Panc1 (cell line): Measurements from ENCODE around the gene FAM50A.

Source experiments
- POLR2AphosphoS5 ChIP-seq: IDR thresholded peaks from 2 replicates; pipeline ENCODE4 v1.6.1; 2012; ENCODE audit warnings: mild to moderate bottlenecking, low read depth, low read length, moderate library complexity
- SIN3A ChIP-seq: IDR thresholded peaks from 2 replicates; pipeline ENCODE4 v1.6.1; 2012; ENCODE audit warnings: low read depth, mild to moderate bottlenecking, low read length, moderate library complexity, borderline replicate concordance; ENCODE audit not compliant: insufficient read depth
- TCF7L2 ChIP-seq: IDR thresholded peaks from 2 replicates; pipeline ENCODE4 v1.6.1; 2011; ENCODE audit warnings: mild to moderate bottlenecking, low read depth, low read length, inconsistent platforms
- TF ChIP-seq, protein P1 (sequence below): fragments of 450-650 bp; IDR thresholded peaks from 2 replicates; pipeline ENCODE4 v1.5.1; 2017; ENCODE audit warnings: mild to moderate bottlenecking
- TF ChIP-seq, protein P2 (sequence below), 2 experiments: IDR thresholded peaks; 2 replicates each; pipeline ENCODE4 v1.6.1; 2011 to 2012; ENCODE audit warnings: low read depth in 2 of 2, control low read depth in 1 of 2, low read length in 1 of 2, mild to moderate bottlenecking in 1 of 2, moderate library complexity in 1 of 2; ENCODE audit not compliant: insufficient read depth in 1 of 2

DNA sequence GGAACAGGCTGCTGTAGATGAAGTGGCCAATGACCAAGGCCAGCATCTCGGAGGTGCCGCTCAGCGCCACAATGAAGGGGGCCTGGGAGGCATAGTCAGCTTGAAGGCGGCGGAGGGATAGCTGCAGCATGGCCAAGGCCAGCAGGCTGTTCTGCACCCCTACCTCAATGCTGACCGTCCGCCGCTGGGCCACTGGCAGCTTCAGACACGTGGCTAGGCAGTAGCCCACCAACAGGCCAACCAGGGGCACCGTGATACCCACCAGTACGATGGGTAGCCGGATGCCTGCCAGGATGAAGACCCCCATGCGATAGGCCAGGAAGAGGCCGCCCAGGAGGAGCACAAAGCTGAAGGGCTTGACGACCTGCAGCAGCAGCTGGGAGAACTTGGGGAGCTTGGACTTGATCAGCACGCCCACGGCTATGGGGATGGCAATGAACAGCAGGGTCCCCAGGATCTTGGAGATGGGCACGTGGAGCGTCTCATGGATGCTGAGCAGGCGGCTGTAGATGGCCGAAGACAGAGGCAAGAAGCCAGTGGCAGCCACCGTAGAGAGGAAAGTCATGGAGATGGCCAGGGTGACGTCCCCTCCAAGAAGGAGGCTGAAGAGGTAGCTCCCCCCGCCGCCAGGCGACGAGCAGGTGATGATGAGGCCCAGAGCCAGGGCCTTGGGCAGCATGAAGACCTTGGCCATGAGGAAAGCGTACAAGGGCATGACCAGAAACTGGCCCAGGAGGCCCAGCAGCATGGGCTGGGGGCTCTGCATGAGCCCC lies 43.8 kb downstream of the FAM50A start:
- TF ChIP-seq, protein P1, sequence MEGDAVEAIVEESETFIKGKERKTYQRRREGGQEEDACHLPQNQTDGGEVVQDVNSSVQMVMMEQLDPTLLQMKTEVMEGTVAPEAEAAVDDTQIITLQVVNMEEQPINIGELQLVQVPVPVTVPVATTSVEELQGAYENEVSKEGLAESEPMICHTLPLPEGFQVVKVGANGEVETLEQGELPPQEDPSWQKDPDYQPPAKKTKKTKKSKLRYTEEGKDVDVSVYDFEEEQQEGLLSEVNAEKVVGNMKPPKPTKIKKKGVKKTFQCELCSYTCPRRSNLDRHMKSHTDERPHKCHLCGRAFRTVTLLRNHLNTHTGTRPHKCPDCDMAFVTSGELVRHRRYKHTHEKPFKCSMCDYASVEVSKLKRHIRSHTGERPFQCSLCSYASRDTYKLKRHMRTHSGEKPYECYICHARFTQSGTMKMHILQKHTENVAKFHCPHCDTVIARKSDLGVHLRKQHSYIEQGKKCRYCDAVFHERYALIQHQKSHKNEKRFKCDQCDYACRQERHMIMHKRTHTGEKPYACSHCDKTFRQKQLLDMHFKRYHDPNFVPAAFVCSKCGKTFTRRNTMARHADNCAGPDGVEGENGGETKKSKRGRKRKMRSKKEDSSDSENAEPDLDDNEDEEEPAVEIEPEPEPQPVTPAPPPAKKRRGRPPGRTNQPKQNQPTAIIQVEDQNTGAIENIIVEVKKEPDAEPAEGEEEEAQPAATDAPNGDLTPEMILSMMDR: no peak
- TF ChIP-seq, protein P2, sequence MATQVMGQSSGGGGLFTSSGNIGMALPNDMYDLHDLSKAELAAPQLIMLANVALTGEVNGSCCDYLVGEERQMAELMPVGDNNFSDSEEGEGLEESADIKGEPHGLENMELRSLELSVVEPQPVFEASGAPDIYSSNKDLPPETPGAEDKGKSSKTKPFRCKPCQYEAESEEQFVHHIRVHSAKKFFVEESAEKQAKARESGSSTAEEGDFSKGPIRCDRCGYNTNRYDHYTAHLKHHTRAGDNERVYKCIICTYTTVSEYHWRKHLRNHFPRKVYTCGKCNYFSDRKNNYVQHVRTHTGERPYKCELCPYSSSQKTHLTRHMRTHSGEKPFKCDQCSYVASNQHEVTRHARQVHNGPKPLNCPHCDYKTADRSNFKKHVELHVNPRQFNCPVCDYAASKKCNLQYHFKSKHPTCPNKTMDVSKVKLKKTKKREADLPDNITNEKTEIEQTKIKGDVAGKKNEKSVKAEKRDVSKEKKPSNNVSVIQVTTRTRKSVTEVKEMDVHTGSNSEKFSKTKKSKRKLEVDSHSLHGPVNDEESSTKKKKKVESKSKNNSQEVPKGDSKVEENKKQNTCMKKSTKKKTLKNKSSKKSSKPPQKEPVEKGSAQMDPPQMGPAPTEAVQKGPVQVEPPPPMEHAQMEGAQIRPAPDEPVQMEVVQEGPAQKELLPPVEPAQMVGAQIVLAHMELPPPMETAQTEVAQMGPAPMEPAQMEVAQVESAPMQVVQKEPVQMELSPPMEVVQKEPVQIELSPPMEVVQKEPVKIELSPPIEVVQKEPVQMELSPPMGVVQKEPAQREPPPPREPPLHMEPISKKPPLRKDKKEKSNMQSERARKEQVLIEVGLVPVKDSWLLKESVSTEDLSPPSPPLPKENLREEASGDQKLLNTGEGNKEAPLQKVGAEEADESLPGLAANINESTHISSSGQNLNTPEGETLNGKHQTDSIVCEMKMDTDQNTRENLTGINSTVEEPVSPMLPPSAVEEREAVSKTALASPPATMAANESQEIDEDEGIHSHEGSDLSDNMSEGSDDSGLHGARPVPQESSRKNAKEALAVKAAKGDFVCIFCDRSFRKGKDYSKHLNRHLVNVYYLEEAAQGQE (IDR thresholded peaks at IDR 0.05; ENCODE audit: insufficient read depth in 1 of 2, low read depth in 2 of 2, low read length in 1 of 2): no peak
- TF ChIP-seq POLR2AphosphoS5 (no peak), SIN3A (no peak), TCF7L2 (no peak)
